IMR-90 (cell line): ENCODE measurements around the gene SCAF4. TPM values are rescaled to one million over a fixed set of nuclear protein-coding genes. Genes with fewer than 3 reads are reported as not detected.

Experiments
- ATAC-seq: fragments of 200-7000 bp; cut with Tn5 transposase; 2 replicates; pipeline ENCODE4 v1.9.1; 2020; ENCODE audit warnings: low read depth, mild to moderate bottlenecking, moderate library complexity
- BruUV-seq: library from RNA; stranded (reverse); fragments of 400-500 nt; replicated peaks from 2 replicates; lab custom pipeline; 2021; lab: Mats Ljungman, UMichigan
- CTCF ChIA-PET: fragments of 300-600 bp; formaldehyde crosslinking; extraction: SDS; loops from one replicate; lab custom pipeline; 2021; ENCODE audit warnings: antibody characterized with exemption; lab: Yijun Ruan, JAX
- POLR2A ChIA-PET: fragments of 300-600 bp; sonication (Branson Sonifier 250); formaldehyde crosslinking; loops from one replicate; lab custom pipeline; 2022; ENCODE audit warnings: antibody characterized with exemption; ENCODE audit not compliant: unreplicated experiment; lab: Charles Lee
- DNase-seq: peaks from one replicate; pipeline ENCODE4 v3.0.0; 2013
- H2AFZ ChIP-seq: replicated peaks from 2 replicates; pipeline ENCODE3; 2013; ENCODE audit warnings: low read length, mild to moderate bottlenecking; ENCODE audit not compliant: poor library complexity
- H2AK5ac ChIP-seq: 2 replicates; pipeline ENCODE4 v1.6.1; 2013; ENCODE audit warnings: low read depth, low read length, inconsistent platforms
- H2AK9ac ChIP-seq: replicated peaks from 2 replicates; pipeline ENCODE3; 2013; ENCODE audit warnings: mild to moderate bottlenecking, low read depth, low read length, moderate library complexity; ENCODE audit not compliant: poor library complexity
- H2BK120ac ChIP-seq: 2 replicates; pipeline ENCODE4 v1.6.1; 2013; ENCODE audit warnings: low read depth, low read length, inconsistent platforms
- H2BK15ac ChIP-seq: 3 replicates; pipeline ENCODE4 v1.6.1; 2013; ENCODE audit warnings: low read depth, low read length, inconsistent platforms
- H2BK20ac ChIP-seq: 2 replicates; pipeline ENCODE4 v1.6.1; 2013; ENCODE audit warnings: low read depth, mild to moderate bottlenecking, inconsistent platforms, low read length, moderate library complexity
- H2BK5ac ChIP-seq: 2 replicates; pipeline ENCODE4 v1.6.1; 2013; ENCODE audit warnings: mild to moderate bottlenecking, low read depth, low read length, inconsistent platforms; ENCODE audit not compliant: poor library complexity, severe bottlenecking
- H3K14ac ChIP-seq: replicated peaks from 2 replicates; pipeline ENCODE4 v1.6.1; 2013; ENCODE audit warnings: low read depth, low read length, inconsistent platforms
- H3K18ac ChIP-seq: 2 replicates; pipeline ENCODE4 v1.6.1; 2013; ENCODE audit warnings: low read depth, low read length, control low read depth
- H3K23ac ChIP-seq: 2 replicates; pipeline ENCODE4 v1.6.1; 2013; ENCODE audit warnings: low read depth, low read length, inconsistent platforms
- H3K27ac ChIP-seq: 2 replicates; pipeline ENCODE4 v1.5.1; 2013; ENCODE audit warnings: mild to moderate bottlenecking, control low read depth, low read length; ENCODE audit not compliant: insufficient read depth
- H3K27me3 ChIP-seq: 2 replicates; pipeline ENCODE4 v1.6.1; 2013; ENCODE audit warnings: low read length; ENCODE audit not compliant: control insufficient read depth, insufficient read depth
- H3K36me3 ChIP-seq: 2 replicates; pipeline ENCODE4 v1.6.1; 2013; ENCODE audit warnings: low read length, mixed read lengths; ENCODE audit not compliant: control insufficient read depth, insufficient read depth
- H3K4ac ChIP-seq: 2 replicates; pipeline ENCODE4 v1.6.1; 2013; ENCODE audit warnings: low read depth, low read length, inconsistent platforms
- H3K4me1 ChIP-seq: 2 replicates; pipeline ENCODE4 v1.6.1; 2013; ENCODE audit warnings: low read length, mixed read lengths; ENCODE audit not compliant: control insufficient read depth, insufficient read depth
- H3K4me2 ChIP-seq: 2 replicates; pipeline ENCODE4 v1.6.1; 2013; ENCODE audit warnings: low read depth, mild to moderate bottlenecking, control low read depth, low read length, moderate library complexity
- H3K4me3 ChIP-seq: 2 replicates; pipeline ENCODE4 v1.5.1; 2013; ENCODE audit warnings: low read depth, mild to moderate bottlenecking, control low read depth, low read length, moderate library complexity; ENCODE audit not compliant: insufficient read depth
- H3K56ac ChIP-seq: 2 replicates; pipeline ENCODE4 v1.6.1; 2013; ENCODE audit warnings: low read length, inconsistent platforms; ENCODE audit not compliant: insufficient read depth; ENCODE audit errors: extremely low read depth
- H3K79me1 ChIP-seq, 2 experiments: 2 replicates each; pipeline ENCODE4 v1.6.1; 2013; ENCODE audit warnings: low read length in 2 of 2, inconsistent platforms in 1 of 2, low read depth in 1 of 2
- H3K9ac ChIP-seq: 2 replicates; pipeline ENCODE4 v1.6.1; 2013; ENCODE audit warnings: low read depth, low read length, control low read depth
- H3K9me1 ChIP-seq: 2 replicates; pipeline ENCODE4 v1.6.1; 2013; ENCODE audit warnings: low read length, inconsistent platforms; ENCODE audit not compliant: insufficient read depth
- H3K9me3 ChIP-seq: 2 replicates; pipeline ENCODE4 v1.6.1; 2013; ENCODE audit warnings: low read length; ENCODE audit not compliant: control insufficient read depth, insufficient read depth
- H4K20me1 ChIP-seq: 2 replicates; pipeline ENCODE4 v1.6.1; 2013; ENCODE audit warnings: low read length, inconsistent platforms; ENCODE audit not compliant: insufficient read depth
- H4K5ac ChIP-seq: 2 replicates; pipeline ENCODE4 v1.6.1; 2013; ENCODE audit warnings: mild to moderate bottlenecking, low read depth, low read length, control low read depth
- H4K8ac ChIP-seq, 2 experiments: 2 replicates each; pipeline ENCODE4 v1.6.1; 2013; ENCODE audit warnings: low read depth in 2 of 2, low read length in 2 of 2, control low read depth in 1 of 2, inconsistent platforms in 1 of 2
- H4K91ac ChIP-seq: 2 replicates; pipeline ENCODE4 v1.6.1; 2013; ENCODE audit warnings: low read depth, low read length, inconsistent platforms; ENCODE audit not compliant: insufficient read depth
- BHLHE40 ChIP-seq: fragments of 150-350 bp; IDR thresholded peaks from 2 replicates; pipeline ENCODE4 v1.6.1; 2016; ENCODE audit warnings: mild to moderate bottlenecking, low read depth, low read length
- CEBPB ChIP-seq: IDR thresholded peaks from 2 replicates; pipeline ENCODE4 v1.6.1; 2012; ENCODE audit warnings: low read depth, low read length, improper control_type of control experiment
- CHD1 ChIP-seq: IDR thresholded peaks from 2 replicates; pipeline ENCODE4 v1.6.1; 2012; ENCODE audit warnings: low read depth, low read length, improper control_type of control experiment
- CTCF ChIP-seq: conservative IDR thresholded peaks from 2 replicates; pipeline ENCODE4 v1.5.1; 2012; ENCODE audit warnings: mild to moderate bottlenecking, low read depth, low read length, improper control_type of control experiment
- FOS ChIP-seq: fragments of 150-350 bp; IDR thresholded peaks from 2 replicates; pipeline ENCODE4 v1.6.1; 2016; ENCODE audit warnings: low read depth, low read length
- MAFK ChIP-seq: IDR thresholded peaks from 2 replicates; pipeline ENCODE4 v1.6.1; 2012; ENCODE audit warnings: low read depth, low read length, improper control_type of control experiment
- MAZ ChIP-seq: IDR thresholded peaks from 2 replicates; pipeline ENCODE4 v1.6.1; 2012; ENCODE audit warnings: low read depth, mild to moderate bottlenecking, low read length, improper control_type of control experiment, moderate library complexity, borderline replicate concordance
- MXI1 ChIP-seq: IDR thresholded peaks from 2 replicates; pipeline ENCODE4 v1.6.1; 2012; ENCODE audit warnings: low read depth, mild to moderate bottlenecking, low read length, moderate library complexity, borderline replicate concordance
- NFE2L2 ChIP-seq: fragments of 150-350 bp; IDR thresholded peaks from 2 replicates; pipeline ENCODE4 v1.6.1; 2016; ENCODE audit warnings: low read depth, mild to moderate bottlenecking, low read length
- POLR2A ChIP-seq: IDR thresholded peaks from 2 replicates; pipeline ENCODE4 v1.6.1; 2012; ENCODE audit warnings: mild to moderate bottlenecking, low read depth, low read length
- RAD21 ChIP-seq: IDR thresholded peaks from 2 replicates; pipeline ENCODE4 v1.6.1; 2012; ENCODE audit warnings: low read length, improper control_type of control experiment
- RCOR1 ChIP-seq: IDR thresholded peaks from 2 replicates; pipeline ENCODE4 v1.6.1; 2012; ENCODE audit warnings: mild to moderate bottlenecking, low read length, improper control_type of control experiment; ENCODE audit not compliant: insufficient replicate concordance
- RFX5 ChIP-seq: IDR thresholded peaks from 2 replicates; pipeline ENCODE4 v1.8.0; 2012; ENCODE audit warnings: low read depth, mild to moderate bottlenecking, low read length, moderate library complexity
- SMC3 ChIP-seq: fragments of 150-350 bp; IDR thresholded peaks from 2 replicates; pipeline ENCODE4 v1.6.1; 2016; ENCODE audit warnings: low read depth, mild to moderate bottlenecking, antibody characterized with exemption, low read length, moderate library complexity
- USF2 ChIP-seq: fragments of 150-350 bp; IDR thresholded peaks from 2 replicates; pipeline ENCODE4 v1.6.1; 2017; ENCODE audit warnings: mild to moderate bottlenecking, antibody characterized with exemption, low read length, low read depth
- WGBS, 2 experiments: methylation state at CpG; one replicate each; pipeline versions ENCODE4 v1.1.5 to v1.1.7; 2013; ENCODE audit warnings: missing lambda C conversion rate in 2 of 2; ENCODE audit not compliant: insufficient read length in 1 of 2; ENCODE audit errors: extremely low coverage in 2 of 2; 5-methylcytosine and 5-hydroxymethylcytosine counted together
- dilution Hi-C: fragments of 300-500 bp; cut with HindIII; formaldehyde crosslinking; loops from one replicate; pipeline ENCODE4 v1.14.3; 2018; ENCODE audit warnings: low sequenced_read_pairs; ENCODE audit not compliant: unreplicated experiment
- in situ Hi-C: fragments of 300-500 bp; cut with MboI; formaldehyde crosslinking; loops from 3 replicates; pipeline ENCODE4 v1.14.3; 2019; ENCODE audit warnings: low sequenced_read_pairs, inconsistent platforms, mixed read lengths
- intact Hi-C: fragments of 100-400 bp; cut with micrococcal nuclease; formaldehyde crosslinking; loops from 2 replicates; pipeline ENCODE4 v1.10.0; 2022
- polyA plus RNA-seq, 3 experiments: library from polyadenylated mRNA; depleted of rRNA; stranded (reverse); fragments of >200 nt; gene quantifications; 2 replicates each; pipeline ENCODE4 v1.2.3, GENCODE V29; 2012; ENCODE audit warnings: low replicate concordance in 1 of 3
- total RNA-seq: library from RNA; depleted of rRNA; stranded (reverse); fragments of >200 nt; gene quantifications from 2 replicates; pipeline ENCODE4 v1.2.3, GENCODE V29; 2012
- TF ChIP-seq, protein P1 (sequence below): fragments of 150-350 bp; IDR thresholded peaks from 2 replicates; pipeline ENCODE4 v1.6.1; 2016; ENCODE audit warnings: low read depth, mild to moderate bottlenecking, low read length, moderate library complexity, borderline replicate concordance

Gene SCAF4
- total and polyA plus RNA-seq, 2 of the 4 experiments (the other 2 are of a cell fraction): 2.7 to 12.1 TPM

- TF ChIP-seq MXI1: no peak
- TF ChIP-seq FOS: no peak
- no peak for TF ChIP-seq POLR2A
- TF ChIP-seq CHD1: no peak
- TF ChIP-seq CTCF: no peak
- TF ChIP-seq, protein P1, sequence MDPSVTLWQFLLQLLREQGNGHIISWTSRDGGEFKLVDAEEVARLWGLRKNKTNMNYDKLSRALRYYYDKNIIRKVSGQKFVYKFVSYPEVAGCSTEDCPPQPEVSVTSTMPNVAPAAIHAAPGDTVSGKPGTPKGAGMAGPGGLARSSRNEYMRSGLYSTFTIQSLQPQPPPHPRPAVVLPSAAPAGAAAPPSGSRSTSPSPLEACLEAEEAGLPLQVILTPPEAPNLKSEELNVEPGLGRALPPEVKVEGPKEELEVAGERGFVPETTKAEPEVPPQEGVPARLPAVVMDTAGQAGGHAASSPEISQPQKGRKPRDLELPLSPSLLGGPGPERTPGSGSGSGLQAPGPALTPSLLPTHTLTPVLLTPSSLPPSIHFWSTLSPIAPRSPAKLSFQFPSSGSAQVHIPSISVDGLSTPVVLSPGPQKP: no peak
- no peak for TF ChIP-seq USF2
- TF ChIP-seq BHLHE40: no peak
- no peak for TF ChIP-seq NFE2L2
- TF ChIP-seq RCOR1: no peak
- TF ChIP-seq SMC3: no peak
- TF ChIP-seq CEBPB: no peak
- no peak for TF ChIP-seq RFX5
- TF ChIP-seq MAFK: no peak
- no peak for TF ChIP-seq MAZ
- TF ChIP-seq RAD21: no peak
- Histone ChIP-seq H4K8ac (no peak overlapping the region), H4K91ac (no peak overlapping the region), H3K9me1 (no peaks in the 10 kb centered on the region), H3K18ac (no peak overlapping the region), H3K14ac (no peak overlapping the region), H2BK5ac (no peak overlapping the region), H3K36me3 (no peaks in the 10 kb centered on the region), H3K27me3 (no peaks in the 10 kb centered on the region; the same call in 1 of the 2 replicates), H3K9me3 (no peaks in the 10 kb centered on the region; the same call in 1 of the 2 replicates), H3K9ac (no peak overlapping the region), H2BK15ac (no peak overlapping the region), H4K5ac (no peak overlapping the region), H3K4me3 (no peak overlapping the region), H2AK5ac (no peak overlapping the region), H4K20me1 (no peaks in the 10 kb centered on the region), H2BK120ac (no peak overlapping the region), H3K56ac (no peak overlapping the region), H3K4ac (no peak overlapping the region), H2BK20ac (no peak overlapping the region), H3K4me2 (no peak overlapping the region), H2AFZ (no peak overlapping the region), H3K27ac (no peak overlapping the region), H2AK9ac (no peak overlapping the region), H3K23ac (no peak overlapping the region), H3K79me1 (no peaks in the 10 kb centered on the region), H3K4me1 (no peaks in the 10 kb centered on the region)
- POLR2A ChIA-PET: no interaction called here
- intact Hi-C loops (no loop called here), dilution Hi-C loops (no loop called here), in situ Hi-C loops (no loop called here)
- CTCF ChIA-PET: no interaction called here
- DNase-seq (no peak), ATAC-seq (no peak)
- no TSS peak for BruUV-seq
- WGBS, 2 experiments: no CpG with 5 or more reads among the region's 3 CpGs
These were observed 35.0 kb upstream of the SCAF4 start for GRCh38 chr21:31766899-31767298.
